ENCODE results near the gene TFAP2C. TPM values are rescaled to one million over a fixed set of nuclear protein-coding genes. Genes with fewer than 3 reads are reported as not detected.

Gene TFAP2C
- total and polyA plus RNA-seq, 9 of the 15 experiments (the other 6 are each of a cell fraction or from before 2014, with no cell fraction given): 0.03 to 0.04 TPM; not detected in 7

- no peak for TF ChIP-seq ZNF644 (tag; IDR thresholded peaks at IDR 0.05; ENCODE audit: low read depth)
- no peak for TF ChIP-seq E2F4 (CRISPR knock-in tag; IDR thresholded peaks at IDR 0.05; ENCODE audit: low read depth)
- no peak for TF ChIP-seq KLF13 (tag; IDR thresholded peaks at IDR 0.05; ENCODE audit: borderline replicate concordance, low read depth)
- no peak for TF ChIP-seq PBX2 (CRISPR knock-in tag; IDR thresholded peaks at IDR 0.05; ENCODE audit: low read depth)
- TF ChIP-seq PBX2 (tag; conservative IDR thresholded peaks at IDR 0.05; ENCODE audit: low read depth): no peak
These were observed 27.5 kb downstream of the TFAP2C start (continued) for GRCh38 chr20:56656632-56657031.

GRCh38 chr20:56657879-56658278, 28.8 kb downstream of the TFAP2C start:
- in situ Hi-C loops (cut with MboI) (no loop called here), intact Hi-C loops (cut with micrococcal nuclease) (no loop called here)
- DNase-seq (ENCODE audit: extremely low read depth in 1 of 4, low spot score in 3 of 4) (no peak), ATAC-seq (no peak), FAIRE-seq (no peak)
- Histone ChIP-seq H3K9ac (ENCODE audit: insufficient read depth in 1 of 2, low read depth in 2 of 2, low read length in 2 of 2) (no peak overlapping the region), H3K36me3 (ENCODE audit: control insufficient read depth, insufficient read depth, low read length) (no peaks in the 10 kb centered on the region), H3K9me3 (replicated peaks; ENCODE audit: control insufficient read depth, insufficient read depth, low read depth, low read length) (no peaks in the 10 kb centered on the region), H3K4me2 (ENCODE audit: insufficient read depth, low read length) (no peak overlapping the region), H3K79me2 (ENCODE audit: control insufficient read depth, insufficient read depth, low read length) (no peaks in the 10 kb centered on the region), H2AFZ (ENCODE audit: low read depth, low read length) (no peak overlapping the region), H3K9me1 (ENCODE audit: control insufficient read depth, insufficient read depth, low read length) (no peaks in the 10 kb centered on the region), H3K4me3 (no peak overlapping the region), H4K20me1 (replicated peaks; ENCODE audit: control insufficient read depth, insufficient read depth, low read length) (no peaks in the 10 kb centered on the region; the same call in 1 of the 2 replicates), H3K27me3 (ENCODE audit: control insufficient read depth in 2 of 2, insufficient read depth in 2 of 2, low read length in 2 of 2) (peaks cover 0 to 25% of the 10 kb centered on the region in 2 experiments; a peak in 2 of 5 replicates), H3K27ac (ENCODE audit: extremely low read depth, low read depth, low read length) (no peak overlapping the region), H3K4me1 (replicated peaks in 1 of 2; ENCODE audit: control insufficient read depth in 2 of 2, insufficient read depth in 2 of 2, low read length in 2 of 2) (no peaks in the 10 kb centered on the region)
- no TSS peak for BruUV-seq (replicated peaks)
- WGBS (ENCODE audit: insufficient coverage, low coverage, missing lambda C conversion rate): 0% methylated on average over 9 of the region's 9 CpGs
- ChIA-PET CTCF (ENCODE audit: low intra/inter-chr PET ratio) (no interaction called here), POLR2A (no interaction called here)
- TF ChIP-seq MTA3 (IDR thresholded peaks at IDR 0.05; ENCODE audit: borderline replicate concordance) (no peak), ELK3 (CRISPR knock-in tag; IDR thresholded peaks at IDR 0.05) (no peak), RHOXF2B (CRISPR knock-in tag; conservative IDR thresholded peaks at IDR 0.05) (no peak), BCLAF1 (IDR thresholded peaks at IDR 0.05; ENCODE audit: borderline replicate concordance in 1 of 2, control insufficient read depth in 1 of 2, low read depth in 2 of 2, low read length in 1 of 2) (no peak), ELK1 (CRISPR knock-in tag; IDR thresholded peaks at IDR 0.05) (no peak), ZNF232 (CRISPR knock-in tag; IDR thresholded peaks at IDR 0.05) (no peak)

Data from K562 (cell line).